Activated effector memory CD4-positive, alpha-beta T cell treated with Interleukin-2 at 50 U/mL for 16 hours (primary cell): ENCODE measurements around the gene CACNA1F.

ENCODE experiments used
- DNase-seq: peaks from one replicate; pipeline ENCODE4 v3.0.0-alpha.2; 2020

Gene CACNA1F

GRCh38 chrX:49233176-49233575 is at the start of gene CACNA1F:
Gene CACNA1F (minus strand): TSS chrX:49233340. CDS start chrX:49233309, 31 bp downstream.
- no peak for DNase-seq

GRCh38 chrX:49282647-49283011 is 49.5 kb upstream of the CACNA1F start:
- DNase-seq, result no peak

GRCh38 chrX:49278081-49278480 is 44.9 kb upstream of the CACNA1F start:
- no peak for DNase-seq

- DNase-seq, result no peak
These were observed 44.3 kb upstream of the CACNA1F start for GRCh38 chrX:49277535-49277830.

- DNase-seq, result no peak
These were observed 43.8 kb upstream of the CACNA1F start for GRCh38 chrX:49276671-49277534.

GRCh38 chrX:49276207-49276606 is 43.1 kb upstream of the CACNA1F start:
- DNase-seq, result no peak

- DNase-seq, result peak; percentile 24
These were observed 40.1 kb upstream of the CACNA1F start for GRCh38 chrX:49273181-49273727.

GRCh38 chrX:49272421-49272820 is 39.3 kb upstream of the CACNA1F start:
- no peak for DNase-seq

GRCh38 chrX:49271341-49271740 is 38.2 kb upstream of the CACNA1F start:
- no peak for DNase-seq

GRCh38 chrX:49270249-49270921 is 37.2 kb upstream of the CACNA1F start:
- DNase-seq, result no peak

GRCh38 chrX:49269767-49270248 is 36.7 kb upstream of the CACNA1F start, which contains the start of gene PPP1R3F:
Gene PPP1R3F (plus strand): TSS chrX:49269793. CDS start chrX:49269870, 77 bp downstream.
- no peak for DNase-seq

GRCh38 chrX:49269010-49269766 is 36.0 kb upstream of the CACNA1F start:
- peak; percentile 89 for DNase-seq

- no peak for DNase-seq
These were observed 35.5 kb upstream of the CACNA1F start for GRCh38 chrX:49268702-49269009.

GRCh38 chrX:49266523-49267445 is 33.6 kb upstream of the CACNA1F start:
- no peak for DNase-seq

GRCh38 chrX:49264460-49264859 is 31.3 kb upstream of the CACNA1F start, which contains the start of gene FOXP3:
Gene FOXP3 (minus strand): TSS chrX:49264710. CDS start chrX:49258505, 6,205 bp downstream.
- DNase-seq, result no peak

- DNase-seq, result no peak
These were observed 30.5 kb upstream of the CACNA1F start for GRCh38 chrX:49263631-49264030.

- no peak for DNase-seq
These were observed 29.5 kb upstream of the CACNA1F start for GRCh38 chrX:49262603-49263002.

GRCh38 chrX:49260221-49260985 is 27.3 kb upstream of the CACNA1F start:
- DNase-seq, result no peak

GRCh38 chrX:49258749-49259124 is 25.6 kb upstream of the CACNA1F start:
- no peak for DNase-seq

GRCh38 chrX:49257846-49258748 is 25.0 kb upstream of the CACNA1F start:
- DNase-seq, result no peak
